GM18868 (cell line): ENCODE data around the gene INTS4.
"Not testable (repeated sequence)": the region's sequence is repeated elsewhere in the genome, so short reads cannot be mapped to it uniquely, and the experiment has no call there.

Source experiments
- ATAC-seq: cut with Tn5 transposase; IDR thresholded peaks from one replicate; pipeline ENCODE4 v1.9.1; 2021; ENCODE audit warnings: mild to moderate bottlenecking, moderate library complexity; ENCODE audit not compliant: unreplicated experiment

The INTS4 gene

DNA sequence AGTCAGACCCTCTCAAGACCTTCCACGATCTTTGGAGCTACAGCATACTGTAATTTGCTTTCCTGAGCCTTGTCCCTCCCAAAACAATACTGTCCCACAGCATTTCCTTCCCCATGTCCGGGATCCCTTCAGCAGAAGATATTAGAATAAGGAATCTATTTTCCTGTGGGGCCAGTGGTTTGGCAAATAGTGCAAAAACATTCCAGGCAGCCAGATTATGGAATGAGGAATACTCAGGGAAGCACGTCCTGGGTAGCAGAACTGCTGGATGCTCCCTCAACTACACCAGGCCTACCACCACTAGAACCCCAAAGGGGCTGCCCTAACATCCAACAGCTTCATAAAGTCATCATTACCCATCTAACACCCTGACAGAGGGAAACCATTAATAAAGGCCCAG, 112.1 kb downstream of the INTS4 start:
- ATAC-seq, result no peak

GRCh38 chr11:77879218-77879617, 115.2 kb downstream of the INTS4 start:
- no peak for ATAC-seq

GRCh38 chr11:77878247-77878646, 116.2 kb downstream of the INTS4 start:
- ATAC-seq, result not testable (repeated sequence)

- ATAC-seq, result no peak
Observed at GRCh38 chr11:77876045-77876444, 118.4 kb downstream of the INTS4 start.

DNA sequence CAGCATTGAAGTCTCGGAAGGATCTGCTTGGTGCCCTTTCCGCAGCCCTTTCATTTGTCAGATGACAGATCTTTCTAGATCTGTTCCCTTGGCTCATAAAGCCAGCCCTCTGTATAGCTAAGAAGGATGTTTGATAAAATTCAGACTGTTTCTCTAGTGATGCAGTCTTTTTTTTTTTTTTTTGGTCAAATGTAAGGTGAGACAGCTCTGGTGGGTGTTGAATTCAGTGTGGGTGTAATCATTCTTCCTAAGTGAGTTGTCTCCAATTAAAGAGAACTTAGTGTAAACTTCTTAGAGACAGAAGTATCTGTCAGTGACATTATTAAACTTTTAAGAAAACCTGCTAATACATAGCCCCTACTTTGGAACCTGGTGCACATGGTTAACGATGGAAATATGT, 120.3 kb downstream of the INTS4 start:
- ATAC-seq, result no peak

- no peak for ATAC-seq
Observed at GRCh38 chr11:77873345-77873744, 121.1 kb downstream of the INTS4 start.

DNA sequence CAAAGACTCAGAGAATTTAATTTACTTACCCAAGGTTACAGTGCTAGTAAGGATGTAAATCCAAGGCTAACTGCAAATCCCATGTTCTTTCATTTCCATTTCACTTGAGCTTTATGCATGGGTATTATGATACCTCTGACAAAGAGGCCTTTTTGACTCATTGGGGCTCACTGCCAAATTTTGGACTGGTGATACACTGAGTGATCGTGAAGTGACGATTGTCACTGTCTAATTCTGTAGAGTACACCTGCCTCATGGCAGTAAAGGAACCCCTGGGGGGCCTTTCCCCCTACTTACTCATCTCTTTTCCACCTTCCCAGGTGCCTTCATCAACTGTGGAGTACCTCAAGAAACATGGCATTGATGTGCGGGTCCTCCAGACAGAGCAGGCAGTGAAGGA, 122.6 kb downstream of the INTS4 start:
- ATAC-seq, result no peak

GRCh38 chr11:77868744-77869143, 125.7 kb downstream of the INTS4 start:
- ATAC-seq, result no peak

GRCh38 chr11:77866336-77866735, 128.1 kb downstream of the INTS4 start:
- ATAC-seq, result no peak

- no peak for ATAC-seq
Observed at GRCh38 chr11:77865805-77866204, 128.7 kb downstream of the INTS4 start.

GRCh38 chr11:77861444-77861843, 133.0 kb downstream of the INTS4 start:
- not testable (repeated sequence) for ATAC-seq

DNA sequence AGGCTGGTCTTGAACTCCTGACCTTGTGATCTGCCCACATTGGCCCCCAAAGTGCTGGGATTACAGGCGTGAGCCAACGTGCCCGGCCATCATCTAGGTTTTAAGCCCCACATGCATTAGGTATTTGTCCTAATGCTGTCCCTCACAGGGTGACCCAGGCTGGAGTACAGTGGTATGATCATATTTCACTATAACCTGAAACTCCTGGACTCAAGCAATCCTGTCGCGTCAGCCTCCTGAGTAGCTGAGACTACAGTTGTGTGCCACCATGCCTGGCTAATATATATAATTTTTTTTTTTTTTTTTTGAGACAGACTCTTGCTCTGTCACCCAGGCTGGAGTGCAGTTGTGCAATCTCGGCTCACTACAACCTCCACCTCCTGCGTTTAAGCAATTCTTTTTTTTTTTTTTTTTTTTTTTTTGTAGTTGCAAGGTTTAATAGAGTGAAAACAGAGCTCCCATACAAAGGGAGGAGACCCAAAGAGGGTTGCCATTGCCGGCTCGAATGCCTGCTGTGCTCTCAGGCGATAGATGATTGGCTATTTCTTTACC, 136.5 kb downstream of the INTS4 start:
- ATAC-seq, result not testable (repeated sequence)

DNA sequence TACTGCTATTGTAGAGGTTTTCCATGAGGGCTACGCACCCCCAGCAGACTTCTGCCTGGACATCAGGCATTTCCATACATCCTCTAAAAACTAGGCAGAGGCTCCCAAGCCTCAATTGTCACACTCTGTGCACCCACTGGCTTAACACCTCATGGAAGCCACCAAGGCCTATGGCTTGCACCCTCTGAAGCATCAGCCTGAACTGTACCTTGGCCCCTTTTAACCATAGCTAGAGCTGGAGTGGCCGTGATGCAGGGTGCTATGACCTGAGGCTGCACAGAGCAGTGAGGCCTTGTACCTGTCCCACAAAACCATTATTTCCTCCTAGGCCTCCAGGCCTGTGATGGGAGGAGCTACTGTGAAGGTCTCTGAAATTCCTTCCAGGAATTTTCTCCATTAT, 139.6 kb downstream of the INTS4 start:
- no peak for ATAC-seq

DNA sequence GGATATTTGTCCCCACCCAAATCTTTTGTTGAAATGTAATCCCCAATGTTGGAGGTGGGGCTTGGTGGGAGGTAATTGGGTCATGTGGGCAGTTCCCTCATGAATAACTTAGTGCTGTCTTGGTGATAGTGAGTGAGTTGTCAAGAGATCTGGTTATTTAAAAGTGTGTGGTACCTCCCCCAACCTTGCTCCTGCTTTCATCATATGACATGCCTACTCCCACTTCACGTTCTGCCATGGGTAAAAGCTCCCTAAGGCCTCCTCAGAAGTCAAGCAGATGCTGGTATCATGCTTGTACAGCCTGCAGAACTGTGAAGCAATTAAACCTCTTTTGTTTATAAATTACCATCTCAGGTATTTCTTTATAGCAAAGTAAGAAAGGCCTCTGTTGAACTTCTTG, 143.0 kb downstream of the INTS4 start:
- ATAC-seq, result no peak

DNA sequence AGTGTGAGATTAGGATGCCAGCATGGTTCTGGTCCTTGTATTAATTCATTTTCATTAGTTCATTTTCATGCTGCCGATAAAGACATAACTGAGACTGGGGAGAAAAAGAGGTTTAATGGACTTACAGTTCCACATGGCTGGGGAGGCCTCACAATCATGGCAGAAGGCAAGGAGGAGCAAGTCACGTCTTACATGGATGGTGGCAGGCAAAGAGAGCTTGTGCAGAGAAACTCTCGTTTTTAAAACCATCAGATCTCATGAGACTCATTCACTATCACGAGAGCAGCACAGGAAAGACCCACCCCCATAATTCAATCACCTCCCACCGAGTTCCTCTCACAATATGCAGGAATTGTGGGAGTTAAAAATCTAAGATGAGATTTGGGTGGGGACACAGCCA, 150.8 kb downstream of the INTS4 start:
- ATAC-seq, result not testable (repeated sequence)

DNA sequence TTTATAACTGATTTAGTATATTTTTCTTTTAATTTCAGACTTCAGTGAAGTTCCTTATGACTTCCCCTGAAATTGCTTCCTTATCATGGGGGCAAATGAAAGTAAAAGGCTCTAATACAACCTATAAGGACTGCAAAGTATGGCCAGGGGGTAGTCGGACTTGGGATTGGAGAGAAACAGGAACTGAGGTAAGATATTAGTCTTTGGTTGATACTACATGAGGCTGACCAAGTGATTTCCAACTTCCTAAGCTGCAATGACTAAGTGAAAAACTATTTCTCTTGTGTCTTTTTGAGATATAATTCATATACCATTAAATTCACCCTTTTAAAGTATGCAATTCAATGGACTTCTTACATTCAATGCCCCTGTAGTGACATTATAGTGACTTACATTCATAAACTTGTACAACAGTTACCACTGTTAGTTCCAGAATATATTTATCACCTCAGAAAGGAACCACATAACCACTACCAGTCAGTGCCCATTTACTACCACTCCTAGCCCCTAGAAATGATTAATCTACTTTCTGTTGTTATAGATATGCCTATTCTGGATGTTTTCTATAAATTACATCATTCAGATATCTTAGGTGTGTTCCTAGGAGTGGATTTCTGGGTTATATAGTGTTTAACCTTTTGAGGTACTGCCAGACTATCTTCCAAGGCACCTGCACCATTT, 151.9 kb downstream of the INTS4 start:
- no peak for ATAC-seq

- ATAC-seq, result no peak
Observed at GRCh38 chr11:77833302-77833701, 161.2 kb downstream of the INTS4 start.

GRCh38 chr11:77828926-77829325, 165.5 kb downstream of the INTS4 start:
- ATAC-seq, result no peak
